Liver (tissue), 3 donors: ENCODE results near the gene PYDC2.

Experiments
- CTCF ChIP-seq: fragments of 150-350 bp; IDR thresholded peaks from 2 replicates; pipeline ENCODE4 v1.5.1; 2017; ENCODE audit warnings: improper control_type of control experiment, low read depth, low read length; ENCODE audit not compliant: missing input control
- JUND ChIP-seq, 2 donors: IDR thresholded peaks; 2 replicates each; pipeline ENCODE4 v1.6.1; 2016; ENCODE audit warnings: antibody characterized with exemption in 2 of 2
- SP1 ChIP-seq: IDR thresholded peaks from 2 replicates; pipeline ENCODE4 v1.6.1; 2018; ENCODE audit warnings: antibody characterized with exemption, mild to moderate bottlenecking
- donor health status: healthy.
- donor health status: healthy.

- TF ChIP-seq CTCF: no peak
- TF ChIP-seq JUND (IDR thresholded peaks at IDR 0.05): no peak
- TF ChIP-seq SP1: no peak
These were observed 25.0 kb upstream of the PYDC2 start for GRCh38 chr3:191435981-191436380.
